ENCODE results near the gene UGT2B28. TPM values are rescaled to one million over a fixed set of nuclear protein-coding genes. Genes with fewer than 3 reads are reported as not detected.
"Not testable (repeated sequence)": the region's sequence is repeated elsewhere in the genome, so short reads cannot be mapped to it uniquely, and the experiment has no call there.

UGT2B28 gene
- total RNA-seq (not detected), polyA plus RNA-seq (not detected)

DNA sequence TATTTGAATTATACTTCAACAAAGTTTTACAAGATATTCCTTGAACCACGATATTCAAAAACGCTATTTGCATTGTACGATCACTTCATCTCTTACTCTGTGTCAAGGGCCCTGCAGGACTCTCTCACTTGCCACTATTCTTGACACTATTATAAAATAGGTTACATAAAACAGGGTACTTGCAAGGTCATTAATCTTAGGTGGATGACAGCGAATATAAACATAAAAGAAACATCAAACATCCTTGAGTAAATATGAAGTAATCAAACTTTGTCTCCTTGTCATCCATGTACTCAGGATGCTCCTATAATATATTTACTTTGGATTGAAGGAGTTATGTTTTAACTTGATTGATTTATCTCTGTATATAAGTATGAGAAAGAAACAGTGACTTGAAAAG lies at the start of gene UGT2B28:
Gene UGT2B28, plus strand, starts transcription at position 395 of the 400 bp plus-strand sequence. CDS start 26 bp downstream, outside the sequence.
- 63% methylated on average over 4 of the region's 4 CpGs for WGBS
- H3K4me3 ChIP-seq (ENCODE audit: low read depth in 1 of 3, low read length in 3 of 3); H3K9me3 ChIP-seq (ENCODE audit: control insufficient read depth in 4 of 4, low read length in 3 of 4); H3K9ac ChIP-seq (ENCODE audit: low read depth in 1 of 2, low read length in 2 of 2); H3K27ac ChIP-seq (ENCODE audit: low read depth in 1 of 2, low read length in 2 of 2); H3K27me3 ChIP-seq (ENCODE audit: control insufficient read depth in 4 of 4, insufficient read depth in 4 of 4, low read length in 3 of 4); H3K4me1 ChIP-seq (ENCODE audit: control insufficient read depth in 4 of 4, insufficient read depth in 4 of 4, low read length in 3 of 4); H3K36me3 ChIP-seq (ENCODE audit: control insufficient read depth in 4 of 4, insufficient read depth in 3 of 4, low read depth in 1 of 4, low read length in 3 of 4); DNase-seq (ENCODE audit: low spot score): not testable (repeated sequence)

DNA sequence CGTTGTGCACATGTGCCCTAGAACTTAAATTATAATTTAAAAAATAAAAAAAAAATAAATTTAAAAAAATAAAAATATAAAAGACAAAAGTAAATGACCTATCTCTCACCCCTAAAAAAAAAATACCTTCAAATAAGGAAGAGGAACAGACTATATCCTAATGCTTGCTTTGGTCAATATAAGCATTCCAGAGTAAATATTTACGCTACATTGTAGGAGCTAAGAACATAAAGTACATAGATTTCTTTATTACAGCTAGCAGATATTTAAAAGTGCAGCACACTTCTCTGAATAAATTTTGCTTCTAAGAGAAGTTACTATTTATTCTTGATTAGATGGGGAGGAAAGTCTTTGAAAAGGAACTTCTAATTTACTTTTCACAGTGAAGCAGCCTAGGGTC lies 41.2 kb upstream of the UGT2B28 start:
- DNase-seq (ENCODE audit: low spot score) = no peak
- Histone ChIP-seq H3K9ac (ENCODE audit: low read depth in 1 of 2, low read length in 2 of 2) (no peak overlapping the region), H3K9me3 (ENCODE audit: control insufficient read depth in 4 of 4, low read length in 3 of 4) (no peaks in the 10 kb centered on the region), H3K4me3 (ENCODE audit: low read depth in 1 of 3, low read length in 3 of 3) (no peak overlapping the region), H3K36me3 (ENCODE audit: control insufficient read depth in 4 of 4, insufficient read depth in 3 of 4, low read depth in 1 of 4, low read length in 3 of 4) (no peaks in the 10 kb centered on the region), H3K27ac (ENCODE audit: low read depth in 1 of 2, low read length in 2 of 2) (no peak overlapping the region), H3K4me1 (ENCODE audit: control insufficient read depth in 4 of 4, insufficient read depth in 4 of 4, low read length in 3 of 4) (no peaks in the 10 kb centered on the region), H3K27me3 (ENCODE audit: control insufficient read depth in 4 of 4, insufficient read depth in 4 of 4, low read length in 3 of 4) (no peaks in the 10 kb centered on the region)
- TF ChIP-seq GABPA (IDR thresholded peaks at IDR 0.05 in 1 of 2, conservative IDR thresholded peaks at IDR 0.05 in 1 of 2) (no peak), HNF4A (conservative IDR thresholded peaks at IDR 0.05) (no peak), JUND (IDR thresholded peaks at IDR 0.05) (no peak), RXRA (IDR thresholded peaks at IDR 0.05) (no peak), HNF4G (IDR thresholded peaks at IDR 0.05) (no peak), TAF1 (conservative IDR thresholded peaks at IDR 0.05) (no peak), YY1 (IDR thresholded peaks at IDR 0.05) (no peak), NR2F2 (IDR thresholded peaks at IDR 0.05) (no peak), SP1 (IDR thresholded peaks at IDR 0.05) (no peak), FOXA2 (IDR thresholded peaks at IDR 0.05) (no peak), EGR1 (IDR thresholded peaks at IDR 0.05; ENCODE audit: low read depth in 2 of 2) (no peak), RAD21 (IDR thresholded peaks at IDR 0.05) (no peak)
- TF ChIP-seq, protein P1, sequence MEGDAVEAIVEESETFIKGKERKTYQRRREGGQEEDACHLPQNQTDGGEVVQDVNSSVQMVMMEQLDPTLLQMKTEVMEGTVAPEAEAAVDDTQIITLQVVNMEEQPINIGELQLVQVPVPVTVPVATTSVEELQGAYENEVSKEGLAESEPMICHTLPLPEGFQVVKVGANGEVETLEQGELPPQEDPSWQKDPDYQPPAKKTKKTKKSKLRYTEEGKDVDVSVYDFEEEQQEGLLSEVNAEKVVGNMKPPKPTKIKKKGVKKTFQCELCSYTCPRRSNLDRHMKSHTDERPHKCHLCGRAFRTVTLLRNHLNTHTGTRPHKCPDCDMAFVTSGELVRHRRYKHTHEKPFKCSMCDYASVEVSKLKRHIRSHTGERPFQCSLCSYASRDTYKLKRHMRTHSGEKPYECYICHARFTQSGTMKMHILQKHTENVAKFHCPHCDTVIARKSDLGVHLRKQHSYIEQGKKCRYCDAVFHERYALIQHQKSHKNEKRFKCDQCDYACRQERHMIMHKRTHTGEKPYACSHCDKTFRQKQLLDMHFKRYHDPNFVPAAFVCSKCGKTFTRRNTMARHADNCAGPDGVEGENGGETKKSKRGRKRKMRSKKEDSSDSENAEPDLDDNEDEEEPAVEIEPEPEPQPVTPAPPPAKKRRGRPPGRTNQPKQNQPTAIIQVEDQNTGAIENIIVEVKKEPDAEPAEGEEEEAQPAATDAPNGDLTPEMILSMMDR (IDR thresholded peaks at IDR 0.05; ENCODE audit: low read depth, low read length, missing input control) = no peak
- TF ChIP-seq, protein P2, sequence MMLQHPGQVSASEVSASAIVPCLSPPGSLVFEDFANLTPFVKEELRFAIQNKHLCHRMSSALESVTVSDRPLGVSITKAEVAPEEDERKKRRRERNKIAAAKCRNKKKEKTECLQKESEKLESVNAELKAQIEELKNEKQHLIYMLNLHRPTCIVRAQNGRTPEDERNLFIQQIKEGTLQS (IDR thresholded peaks at IDR 0.05) = no peak
- WGBS = 89% methylated on average over 2 of the region's 2 CpGs

DNA sequence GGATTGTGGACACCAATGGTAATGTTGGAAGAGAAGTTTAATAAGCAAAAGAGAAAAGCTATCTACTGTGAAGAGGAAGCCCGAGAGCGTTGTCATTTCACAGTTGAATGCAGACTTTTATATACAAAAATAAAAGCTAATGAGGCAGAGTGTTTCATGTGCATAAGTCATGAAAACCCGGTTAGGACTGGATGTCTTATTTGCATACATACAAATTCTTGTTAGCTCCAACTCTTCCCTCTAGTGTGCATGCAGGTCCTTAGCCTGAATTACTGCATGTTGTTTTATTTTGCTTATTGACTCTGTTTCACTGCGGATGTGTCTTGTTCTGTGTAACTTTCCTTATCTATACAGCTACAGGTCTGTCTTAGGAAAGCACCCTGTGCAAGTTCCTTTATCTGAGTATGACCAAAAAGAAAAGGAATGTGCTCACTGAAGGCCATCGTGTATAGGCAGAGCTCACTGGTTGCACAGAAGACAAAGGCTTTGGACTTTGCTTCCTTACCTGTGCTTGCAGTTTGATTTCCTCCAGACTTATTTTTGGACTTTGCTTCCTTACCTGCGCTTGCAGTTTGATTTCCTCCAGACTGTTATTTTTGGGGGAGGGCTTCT lies 40.6 kb upstream of the UGT2B28 start:
- Histone ChIP-seq H3K4me1 (ENCODE audit: control insufficient read depth in 4 of 4, insufficient read depth in 4 of 4, low read length in 3 of 4) (no peaks in the 10 kb centered on the region), H3K9me3 (ENCODE audit: control insufficient read depth in 4 of 4, low read length in 3 of 4) (no peaks in the 10 kb centered on the region), H3K9ac (ENCODE audit: low read depth in 1 of 2, low read length in 2 of 2) (no peak overlapping the region), H3K27me3 (ENCODE audit: control insufficient read depth in 4 of 4, insufficient read depth in 4 of 4, low read length in 3 of 4) (no peaks in the 10 kb centered on the region), H3K4me3 (ENCODE audit: low read depth in 1 of 3, low read length in 3 of 3) (no peak overlapping the region), H3K27ac (ENCODE audit: low read depth in 1 of 2, low read length in 2 of 2) (no peak overlapping the region), H3K36me3 (ENCODE audit: control insufficient read depth in 4 of 4, insufficient read depth in 3 of 4, low read depth in 1 of 4, low read length in 3 of 4) (no peaks in the 10 kb centered on the region)
- TF ChIP-seq HNF4A (conservative IDR thresholded peaks at IDR 0.05) = peak; percentile 23 to 43
- TF ChIP-seq GABPA (IDR thresholded peaks at IDR 0.05 in 1 of 2, conservative IDR thresholded peaks at IDR 0.05 in 1 of 2) = no peak
- no peak for DNase-seq (ENCODE audit: low spot score)
- 54% methylated on average over 6 of the region's 6 CpGs for WGBS

Measured in liver (tissue), 9 donors.